ENCODE results near the gene B3GNT9.

GRCh38 chr16:67148221-67148620 lies 2.6 kb downstream of the B3GNT9 start:
- TF ChIP-seq TAF1 (IDR thresholded peaks at IDR 0.05; ENCODE audit: borderline replicate concordance, low read depth, low read length) = no peak
- no peak for TF ChIP-seq CTCF (IDR thresholded peaks at IDR 0.05)
- TF ChIP-seq MAX (IDR thresholded peaks at IDR 0.05; ENCODE audit: low read depth) = no peak
- no peak for TF ChIP-seq GABPA (IDR thresholded peaks at IDR 0.05; ENCODE audit: low read depth)
- TF ChIP-seq CHD2 (IDR thresholded peaks at IDR 0.05; ENCODE audit: low read length, partially characterized antibody) = no peak
- TF ChIP-seq FOSL2 (IDR thresholded peaks at IDR 0.05; ENCODE audit: borderline replicate concordance, low read depth) = no peak
- TF ChIP-seq POLR2AphosphoS5 (IDR thresholded peaks at IDR 0.05; ENCODE audit: low read depth, low read length) = no peak
- TF ChIP-seq USF2 (IDR thresholded peaks at IDR 0.05; ENCODE audit: borderline replicate concordance, low read depth, low read length) = no peak
- TF ChIP-seq RFX5 (IDR thresholded peaks at IDR 0.05; ENCODE audit: low read length) = no peak
- TF ChIP-seq RCOR1 (IDR thresholded peaks at IDR 0.05; ENCODE audit: low read length) = no peak

All from SK-N-SH (cell line).